NCI-H345 treated with DMSO at 0.1 percent for 48 hours (cell line): ENCODE data around the gene HPSE2.
"Not testable (repeated sequence)": the region's sequence is repeated elsewhere in the genome, so short reads cannot be mapped to it uniquely, and the experiment has no call there.

ENCODE experiments used
- DNase-seq: peaks from one replicate; lab custom pipeline; 2025; ENCODE audit not compliant: unreplicated experiment; lab: John Stamatoyannopoulos, UW

HPSE2 gene

DNA sequence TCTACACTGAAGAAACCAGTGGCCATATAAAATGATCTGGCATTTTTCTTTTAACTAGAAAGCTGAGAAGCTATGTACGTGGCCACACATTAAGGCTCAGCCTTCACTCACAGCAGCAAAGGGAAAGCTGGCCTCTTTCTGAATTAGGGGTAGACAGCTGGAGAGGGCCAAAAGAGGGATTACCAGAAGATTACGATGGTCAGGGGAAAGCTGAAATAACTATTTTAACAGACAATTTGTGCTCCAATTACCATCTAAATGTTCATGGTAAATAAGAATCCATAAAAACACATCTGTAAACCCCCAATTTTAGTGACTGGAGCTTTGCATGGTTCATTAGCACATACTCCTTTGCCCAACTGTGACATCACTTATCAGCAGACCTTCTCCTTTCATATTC is 314.3 kb downstream of the HPSE2 start:
- DNase-seq, result no peak

DNA sequence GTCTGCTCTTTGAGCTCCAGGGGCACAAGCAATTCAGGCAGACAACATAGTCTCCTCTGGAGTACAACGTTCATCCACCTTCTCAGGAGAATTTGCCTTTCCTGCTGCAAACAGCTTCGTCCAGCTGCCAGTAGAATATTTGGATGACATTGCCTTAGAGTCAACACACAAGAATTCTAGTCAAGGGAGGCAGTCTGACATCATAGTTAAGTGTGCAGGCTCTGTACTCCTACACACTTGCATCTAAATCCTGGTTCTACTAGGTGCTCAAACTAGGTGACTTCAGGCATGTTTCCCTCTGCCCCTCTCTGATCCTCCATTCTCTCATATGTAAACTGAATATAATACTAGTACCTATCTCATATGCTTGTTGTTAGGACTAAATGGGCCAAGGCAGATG is 314.8 kb downstream of the HPSE2 start:
- no peak for DNase-seq

DNA sequence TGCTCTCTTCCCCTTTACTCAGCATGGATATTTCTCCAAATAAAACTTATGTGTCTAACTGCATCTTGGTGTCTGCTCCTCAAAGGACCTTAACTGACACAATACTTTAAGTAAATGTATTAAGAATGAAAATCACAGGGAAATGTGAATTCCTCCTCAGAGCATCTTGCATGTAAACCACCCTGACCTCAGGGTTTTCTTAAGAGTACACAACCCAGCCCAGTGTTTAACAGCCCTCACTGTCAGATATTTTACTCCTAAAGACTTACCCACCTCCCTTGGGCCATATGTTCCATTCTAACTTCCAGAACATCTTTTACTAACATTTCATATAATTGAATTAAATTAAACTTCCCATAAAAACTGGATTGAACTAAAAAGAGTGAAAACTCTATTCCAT is 315.3 kb downstream of the HPSE2 start:
- DNase-seq, result no peak

- DNase-seq, result no peak
Measured at GRCh38 chr10:98919899-98920298, 315.8 kb downstream of the HPSE2 start.

- no peak for DNase-seq
Measured at GRCh38 chr10:98917828-98918227, 317.8 kb downstream of the HPSE2 start.

DNA sequence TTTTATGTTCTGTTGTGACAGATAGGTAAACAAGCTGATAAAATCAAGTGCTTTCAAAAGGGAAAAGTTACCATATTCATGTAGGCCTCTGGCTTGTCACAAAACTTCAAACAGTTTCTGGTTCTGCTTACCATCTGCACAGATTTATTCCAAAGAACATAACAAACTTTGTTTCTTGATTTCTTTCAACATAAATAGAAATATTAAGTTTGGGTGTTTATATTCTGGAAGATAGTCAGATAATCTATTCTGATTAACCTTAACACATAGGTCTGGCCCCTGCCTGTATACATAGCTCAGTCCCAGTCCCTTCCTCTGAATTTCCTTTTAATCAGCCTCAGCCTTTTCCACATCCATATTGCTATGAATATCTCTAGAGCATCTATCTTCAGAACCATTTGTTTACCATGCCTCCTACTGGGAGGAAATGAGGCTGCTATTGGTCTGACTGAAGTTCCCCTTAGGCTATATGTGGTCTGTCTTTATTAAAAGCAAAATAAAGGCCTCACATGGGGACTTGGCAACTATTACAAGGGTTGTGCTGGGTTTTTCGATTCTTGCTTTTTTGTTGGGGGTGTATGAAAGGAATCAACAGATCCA is 319.0 kb downstream of the HPSE2 start:
- DNase-seq, result peak; percentile 20

- no peak for DNase-seq
Measured at GRCh38 chr10:98915911-98916310, 319.7 kb downstream of the HPSE2 start.

- no peak for DNase-seq
Measured at GRCh38 chr10:98910546-98910945, 325.1 kb downstream of the HPSE2 start.

DNA sequence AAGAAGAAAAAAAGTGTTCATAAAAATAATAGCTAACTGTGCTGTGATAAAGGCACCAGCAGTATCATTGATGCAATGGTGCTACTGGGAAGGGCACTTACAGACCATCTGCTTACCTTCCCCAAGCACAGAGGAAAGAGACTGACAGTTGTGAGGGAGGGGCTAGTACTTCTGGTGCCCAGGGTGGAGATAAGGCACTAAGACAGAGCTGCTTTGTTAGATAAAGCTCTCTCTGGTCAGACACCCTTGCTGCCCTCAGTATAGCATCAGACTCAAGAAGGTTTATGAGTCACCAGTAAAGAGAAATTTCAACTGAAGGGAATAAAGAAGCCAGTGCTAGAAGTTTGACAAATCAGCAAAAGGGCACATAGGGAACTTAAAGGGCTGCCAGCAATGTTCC is 325.6 kb downstream of the HPSE2 start:
- DNase-seq, result no peak

DNA sequence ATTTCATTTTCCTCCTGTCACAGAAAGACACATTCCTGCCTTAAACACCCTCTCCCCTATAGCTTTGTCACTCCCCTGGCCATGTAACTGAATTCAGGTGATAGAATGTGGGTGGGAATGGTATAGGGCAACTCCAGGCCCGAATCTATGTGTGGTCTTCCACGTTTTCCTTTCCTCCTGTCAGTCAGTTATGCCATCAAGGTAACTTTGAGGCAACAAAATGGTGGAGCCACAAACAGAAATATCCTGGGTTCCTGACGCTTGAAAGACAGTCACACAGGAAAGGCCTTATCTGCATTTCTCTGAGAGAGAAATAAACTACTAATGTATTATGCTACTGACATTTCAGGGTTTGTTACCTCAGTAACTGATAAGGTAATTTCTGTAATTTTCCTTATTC is 326.8 kb downstream of the HPSE2 start:
- no peak for DNase-seq

DNA sequence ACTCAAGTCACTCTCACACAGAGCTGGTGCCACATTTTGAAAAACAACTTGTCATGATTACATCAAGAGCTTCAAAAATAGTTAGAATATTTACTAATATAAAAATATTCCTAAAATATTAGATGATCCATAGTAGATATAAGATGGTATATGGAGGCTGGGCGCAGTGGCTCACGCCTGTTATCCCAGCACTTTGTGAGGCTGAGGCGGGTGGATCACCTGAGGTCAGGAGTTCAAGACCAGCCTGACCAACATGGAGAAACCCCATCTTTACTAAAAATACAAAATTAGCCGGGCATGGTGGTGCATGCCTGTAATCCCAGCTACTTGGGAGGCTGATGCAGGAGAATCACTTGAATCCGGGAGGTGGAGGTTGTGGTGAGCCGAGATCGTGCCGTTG is 327.4 kb downstream of the HPSE2 start:
- not testable (repeated sequence) for DNase-seq

GRCh38 chr10:98901441-98902110 is 334.1 kb downstream of the HPSE2 start:
- DNase-seq, result no peak

GRCh38 chr10:98899018-98899417 is 336.6 kb downstream of the HPSE2 start:
- DNase-seq, result no peak

GRCh38 chr10:98892523-98892922 is 343.1 kb downstream of the HPSE2 start:
- no peak for DNase-seq

DNA sequence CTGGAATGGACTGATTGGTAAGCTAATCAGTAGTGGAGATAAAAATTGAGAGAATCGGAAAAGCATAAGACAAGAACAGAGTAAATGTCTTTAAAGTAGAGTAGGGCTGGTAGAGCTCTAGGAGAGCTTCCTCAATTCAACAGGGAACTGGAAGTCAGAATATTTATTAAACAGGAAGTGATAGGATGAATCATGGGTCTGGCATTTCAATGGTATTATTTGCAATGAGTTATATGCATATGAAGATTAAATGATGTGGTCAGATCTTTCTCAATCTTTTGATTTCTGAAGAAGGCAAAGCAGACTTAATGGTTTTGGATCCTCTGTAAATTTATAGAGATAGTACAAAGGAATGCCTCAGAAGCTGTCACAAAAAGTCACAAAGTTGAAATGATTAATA is 349.0 kb downstream of the HPSE2 start:
- DNase-seq, result no peak

DNA sequence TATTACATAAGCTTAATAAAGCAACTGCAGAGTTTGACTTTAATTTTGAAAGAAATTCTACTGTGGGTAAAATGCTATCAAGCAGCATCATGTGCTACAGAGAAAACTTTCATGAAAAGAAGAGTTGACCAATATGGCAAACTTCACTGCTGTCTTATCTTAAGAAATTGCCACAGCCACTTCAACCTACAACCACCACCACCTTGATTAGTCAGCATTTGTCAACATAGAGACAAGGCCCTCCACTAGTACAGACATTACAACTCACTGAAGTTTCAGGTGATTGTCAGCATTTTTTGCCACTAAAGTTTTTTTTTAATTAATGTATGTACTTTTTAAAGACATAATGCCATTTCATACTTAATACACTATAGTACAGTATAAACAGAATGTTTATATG is 350.3 kb downstream of the HPSE2 start:
- DNase-seq, result no peak

GRCh38 chr10:98881789-98882188 is 353.9 kb downstream of the HPSE2 start:
- DNase-seq, result no peak

DNA sequence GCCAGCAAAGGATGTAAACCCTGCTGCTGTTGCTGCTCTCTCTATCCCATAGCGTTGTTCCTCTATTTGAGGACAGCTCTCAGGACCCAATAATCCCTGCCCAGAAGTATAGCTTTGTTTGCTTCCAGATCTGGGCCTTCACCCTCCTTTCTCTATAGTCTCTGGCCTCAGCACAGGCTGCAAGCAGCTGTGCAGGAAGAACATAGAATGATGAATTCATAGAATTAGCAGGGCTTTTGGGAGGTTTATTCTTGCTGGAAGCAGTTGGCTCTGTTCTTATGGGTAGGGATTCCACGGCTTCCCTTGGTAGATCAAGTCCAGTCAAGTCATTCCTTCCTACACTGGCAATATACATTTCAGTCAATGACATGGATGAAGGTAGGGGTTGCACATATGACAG is 354.7 kb downstream of the HPSE2 start:
- no peak for DNase-seq

GRCh38 chr10:98878921-98879320 is 356.7 kb downstream of the HPSE2 start:
- no peak for DNase-seq

- DNase-seq, result no peak
Measured at GRCh38 chr10:98878418-98878817, 357.2 kb downstream of the HPSE2 start.

GRCh38 chr10:98861962-98862361 is 373.7 kb downstream of the HPSE2 start:
- no peak for DNase-seq

GRCh38 chr10:98858525-98858924 is 377.1 kb downstream of the HPSE2 start:
- DNase-seq, result no peak
